Measurements from ENCODE around the gene SLC24A4. TPM values are rescaled to one million over a fixed set of nuclear protein-coding genes. Genes with fewer than 3 reads are reported as not detected.

SLC24A4 gene
- total RNA-seq, 4 donors from 2014 or later = 0.81 to 3.6 (median 1.4) TPM

- no peak for TF ChIP-seq POLR2A (IDR thresholded peaks at IDR 0.05)
- no peak for TF ChIP-seq EP300 (IDR thresholded peaks at IDR 0.05)
- TF ChIP-seq POLR2AphosphoS5 (IDR thresholded peaks at IDR 0.05) = no peak
- TF ChIP-seq CTCF (IDR thresholded peaks at IDR 0.05) = no peak
- Histone ChIP-seq H3K27ac (no peak overlapping the region), H3K4me1 (no peaks in the 10 kb centered on the region), H3K9me3 (no peaks in the 10 kb centered on the region), H3K4me3 (no peak overlapping the region), H3K36me3 (no peaks in the 10 kb centered on the region), H3K27me3 (no peaks in the 10 kb centered on the region)
- ATAC-seq = no peak
- 84 to 88% methylated on average over 2 to 6 of the region's 6 CpGs for WGBS, 2 donors (ENCODE audit: low coverage in 1 of 2)
Measured at GRCh38 chr14:92496191-92496857, 173.4 kb downstream of the SLC24A4 start.

GRCh38 chr14:92497391-92497790 lies 174.4 kb downstream of the SLC24A4 start:
- no peak for ATAC-seq
- Histone ChIP-seq H3K4me3 (no peak overlapping the region), H3K9me3 (no peaks in the 10 kb centered on the region), H3K27ac (no peak overlapping the region), H3K36me3 (no peaks in the 10 kb centered on the region), H3K27me3 (no peaks in the 10 kb centered on the region), H3K4me1 (no peaks in the 10 kb centered on the region)
- WGBS, 2 donors (ENCODE audit: low coverage in 1 of 2) = 88% methylated on average over 1 of the region's 8 CpGs; no CpG with 5 or more reads in 1 of the 2 donors
- TF ChIP-seq POLR2AphosphoS5 (IDR thresholded peaks at IDR 0.05) (no peak), EP300 (IDR thresholded peaks at IDR 0.05) (no peak), CTCF (IDR thresholded peaks at IDR 0.05) (no peak), POLR2A (IDR thresholded peaks at IDR 0.05) (no peak)

- H3K4me1 ChIP-seq = no peaks in the 10 kb centered on the region
- WGBS, 2 donors (ENCODE audit: low coverage in 1 of 2) = 85 to 96% methylated on average over 2 to 3 of the region's 3 CpGs
- no peaks in the 10 kb centered on the region for H3K36me3 ChIP-seq
- no peaks in the 10 kb centered on the region for H3K27me3 ChIP-seq
- no peak for ATAC-seq
- H3K4me3 ChIP-seq = no peak overlapping the region
- H3K9me3 ChIP-seq = no peaks in the 10 kb centered on the region
- no peak for TF ChIP-seq POLR2A (IDR thresholded peaks at IDR 0.05)
- TF ChIP-seq POLR2AphosphoS5 (IDR thresholded peaks at IDR 0.05) = no peak
- TF ChIP-seq CTCF (IDR thresholded peaks at IDR 0.05) = no peak
- TF ChIP-seq EP300 (IDR thresholded peaks at IDR 0.05) = no peak
- no peak overlapping the region for H3K27ac ChIP-seq
Measured at GRCh38 chr14:92499234-92499633, 176.3 kb downstream of the SLC24A4 start.

GRCh38 chr14:92500491-92500941 lies 177.6 kb downstream of the SLC24A4 start:
- WGBS, 2 donors (ENCODE audit: low coverage in 1 of 2) = 57% methylated on average over 1 of the region's 6 CpGs; no CpG with 5 or more reads in 1 of the 2 donors
- Histone ChIP-seq H3K9me3 (no peaks in the 10 kb centered on the region), H3K4me3 (no peak overlapping the region), H3K27ac (no peak overlapping the region), H3K27me3 (no peaks in the 10 kb centered on the region), H3K4me1 (no peaks in the 10 kb centered on the region), H3K36me3 (no peaks in the 10 kb centered on the region)
- no peak for ATAC-seq
- no peak for TF ChIP-seq EP300 (IDR thresholded peaks at IDR 0.05)
- no peak for TF ChIP-seq CTCF (IDR thresholded peaks at IDR 0.05)
- no peak for TF ChIP-seq POLR2A (IDR thresholded peaks at IDR 0.05)
- TF ChIP-seq POLR2AphosphoS5 (IDR thresholded peaks at IDR 0.05) = no peak

GRCh38 chr14:92501891-92502351 lies 179.0 kb downstream of the SLC24A4 start:
- 80 to 93% methylated on average over 3 to 4 of the region's 5 CpGs for WGBS, 2 donors (ENCODE audit: low coverage in 1 of 2)
- TF ChIP-seq POLR2A (IDR thresholded peaks at IDR 0.05) = no peak
- no peak for TF ChIP-seq CTCF (IDR thresholded peaks at IDR 0.05)
- TF ChIP-seq POLR2AphosphoS5 (IDR thresholded peaks at IDR 0.05) = no peak
- TF ChIP-seq EP300 (IDR thresholded peaks at IDR 0.05) = no peak
- Histone ChIP-seq H3K27ac (no peak overlapping the region), H3K36me3 (no peaks in the 10 kb centered on the region), H3K27me3 (no peaks in the 10 kb centered on the region), H3K9me3 (no peaks in the 10 kb centered on the region), H3K4me3 (no peak overlapping the region), H3K4me1 (no peaks in the 10 kb centered on the region)
- ATAC-seq = no peak
